HG03439 (cell line): ENCODE measurements around the gene DENND2D.
A peak's percentile ranks its signal among the peaks of the same experiment; 100 is the strongest.

ENCODE experiments used
- ATAC-seq: cut with Tn5 transposase; IDR thresholded peaks from one replicate; pipeline ENCODE4 v1.9.1; 2021; ENCODE audit warnings: mild to moderate bottlenecking, moderate library complexity; ENCODE audit not compliant: unreplicated experiment

Gene DENND2D

GRCh38 chr1:111199881-111200801 lies at the start of gene DENND2D:
DENND2D (minus strand) TSS chr1:111200646; CDS start chr1:111200459, 187 bp downstream.
- ATAC-seq, result no peak

GRCh38 chr1:111249960-111250359 lies 49.5 kb upstream of the DENND2D start:
- ATAC-seq, result no peak

GRCh38 chr1:111247125-111247838 lies 46.8 kb upstream of the DENND2D start:
- no peak for ATAC-seq

GRCh38 chr1:111242805-111243523 lies 42.5 kb upstream of the DENND2D start:
- ATAC-seq, result no peak

- no peak for ATAC-seq
These were observed 41.4 kb upstream of the DENND2D start for GRCh38 chr1:111241797-111242196.

- no peak for ATAC-seq
These were observed 37.8 kb upstream of the DENND2D start for GRCh38 chr1:111238056-111238795.

GRCh38 chr1:111236806-111237205 lies 36.4 kb upstream of the DENND2D start:
- no peak for ATAC-seq

GRCh38 chr1:111236379-111236778 lies 35.9 kb upstream of the DENND2D start:
- no peak for ATAC-seq

- no peak for ATAC-seq
These were observed 34.4 kb upstream of the DENND2D start for GRCh38 chr1:111234866-111235265.

- ATAC-seq, result no peak
These were observed 33.8 kb upstream of the DENND2D start for GRCh38 chr1:111234258-111234657.

- no peak for ATAC-seq
These were observed 31.7 kb upstream of the DENND2D start for GRCh38 chr1:111232134-111232533.

GRCh38 chr1:111228748-111229126 lies 28.3 kb upstream of the DENND2D start:
- no peak for ATAC-seq

- ATAC-seq, result no peak
These were observed 27.7 kb upstream of the DENND2D start for GRCh38 chr1:111227851-111228747.

GRCh38 chr1:111227434-111227833 lies 27.0 kb upstream of the DENND2D start, which contains the start of gene CHI3L2:
CHI3L2 (plus strand) TSS chr1:111227713; CDS start chr1:111227730, 17 bp downstream.
- no peak for ATAC-seq

GRCh38 chr1:111225717-111226400 lies 25.4 kb upstream of the DENND2D start:
- ATAC-seq, result no peak

GRCh38 chr1:111225091-111225490 lies 24.6 kb upstream of the DENND2D start:
- ATAC-seq, result no peak

GRCh38 chr1:111223126-111223685 lies 22.8 kb upstream of the DENND2D start:
- ATAC-seq, result no peak

GRCh38 chr1:111222308-111223125 lies 22.1 kb upstream of the DENND2D start:
- ATAC-seq, result peak; percentile 38
